ENCODE results near the gene ARL2BP. TPM values are rescaled to one million over a fixed set of nuclear protein-coding genes. Genes with fewer than 3 reads are reported as not detected.
A peak's percentile ranks its signal among the peaks of the same experiment; 100 is the strongest.
"Not testable (repeated sequence)": the region's sequence is repeated elsewhere in the genome, so short reads cannot be mapped to it uniquely, and the experiment has no call there.

The ARL2BP gene
- total RNA-seq, 1 experiment from 2014 or later, result 94.4 TPM

GRCh38 chr16:57273826-57274225 is 28.8 kb downstream of the ARL2BP start:
- Mint-ChIP-seq H3K9me3 (ENCODE audit: unreplicated experiment) (no peaks in the 10 kb centered on the region), H3K4me3 (ENCODE audit: unreplicated experiment) (no peak overlapping the region), H3K27ac (ENCODE audit: low read depth, unreplicated experiment) (no peak overlapping the region), H3K36me3 (ENCODE audit: insufficient read depth, unreplicated experiment) (no peaks in the 10 kb centered on the region), H3K27me3 (ENCODE audit: insufficient read depth, unreplicated experiment) (no peaks in the 10 kb centered on the region), H3K4me1 (ENCODE audit: insufficient read depth, unreplicated experiment) (peaks cover 14% of the 10 kb centered on the region)
- ChIA-PET POLR2A (interaction anchor here (1.1 to 2.4 kb wide), 2 partner anchors 28 to 38 kb away, joined by 3 to 6 read pairs; partner anchors contain the start of gene ARL2BP), CTCF (interaction anchor here (0.6 to 0.9 kb wide), 2 partner anchors 37 to 143 kb away, joined by 3 to 4 read pairs; no protein-coding TSS in a partner anchor)
- no TSS peak for BruUV-seq (replicated peaks)
- intact Hi-C loops (cut with micrococcal nuclease), result no loop called here
- DNase-seq (ENCODE audit: unreplicated experiment), result no peak
- TF ChIP-seq CTCF (IDR thresholded peaks at IDR 0.05; ENCODE audit: unreplicated experiment), result no peak

GRCh38 chr16:57275946-57276345 is 30.9 kb downstream of the ARL2BP start:
- H3K4me1 Mint-ChIP-seq (ENCODE audit: insufficient read depth, unreplicated experiment), result peaks cover 26% of the 10 kb centered on the region
- H3K27me3 Mint-ChIP-seq (ENCODE audit: insufficient read depth, unreplicated experiment); DNase-seq (ENCODE audit: unreplicated experiment); H3K9me3 Mint-ChIP-seq (ENCODE audit: unreplicated experiment); H3K4me3 Mint-ChIP-seq (ENCODE audit: unreplicated experiment); BruUV-seq (replicated peaks); H3K36me3 Mint-ChIP-seq (ENCODE audit: insufficient read depth, unreplicated experiment): not testable (repeated sequence)
- intact Hi-C loops (cut with micrococcal nuclease), result loop anchor here (2.0 kb wide), 2 partner anchors 25 to 31 kb away; partner anchors contain the start of gene ARL2BP
- ChIA-PET POLR2A (interaction anchor here (2.0 to 8.0 kb wide), 4 partner anchors 10 to 32 kb away, joined by 6 to 137 read pairs (median 32); partner anchors contain the start of gene ARL2BP), CTCF (interaction anchor here (0.6 to 1.8 kb wide), 4 partner anchors 9 to 51 kb away, joined by 3 to 6 read pairs (median 3); no protein-coding TSS in a partner anchor)
- peak overlapping the region; percentile 89 for H3K27ac Mint-ChIP-seq (ENCODE audit: low read depth, unreplicated experiment)

GRCh38 chr16:57276596-57276995 is 31.5 kb downstream of the ARL2BP start:
- no peaks in the 10 kb centered on the region for H3K27me3 Mint-ChIP-seq (ENCODE audit: insufficient read depth, unreplicated experiment)
- peaks cover 29% of the 10 kb centered on the region for H3K4me1 Mint-ChIP-seq (ENCODE audit: insufficient read depth, unreplicated experiment)
- H3K36me3 Mint-ChIP-seq (ENCODE audit: insufficient read depth, unreplicated experiment), result no peaks in the 10 kb centered on the region
- intact Hi-C loops (cut with micrococcal nuclease), result loop anchor here (2.0 kb wide), 2 partner anchors 24 to 32 kb away; partner anchors contain the start of gene ARL2BP
- no TSS peak for BruUV-seq (replicated peaks)
- no peaks in the 10 kb centered on the region for H3K9me3 Mint-ChIP-seq (ENCODE audit: unreplicated experiment)
- ChIA-PET POLR2A (interaction anchor here (1.6 to 8.0 kb wide), 7 partner anchors 11 to 170 kb away, joined by 6 to 137 read pairs (median 14); partner anchors contain the start of genes ARL2BP, CIAPIN1 and COQ9), CTCF (interaction anchor here (0.6 to 1.8 kb wide), 4 partner anchors 10 to 52 kb away, joined by 3 to 6 read pairs (median 3); no protein-coding TSS in a partner anchor)
- no peak for TF ChIP-seq CTCF (IDR thresholded peaks at IDR 0.05; ENCODE audit: unreplicated experiment)
- peak overlapping the region; percentile 9 for H3K4me3 Mint-ChIP-seq (ENCODE audit: unreplicated experiment)
- peak; percentile 94 for DNase-seq (ENCODE audit: unreplicated experiment)
- H3K27ac Mint-ChIP-seq (ENCODE audit: low read depth, unreplicated experiment), result peak overlapping the region; percentile 89

- Mint-ChIP-seq H3K27ac (ENCODE audit: low read depth, unreplicated experiment) (peak overlapping the region; percentile 89), H3K36me3 (ENCODE audit: insufficient read depth, unreplicated experiment) (no peaks in the 10 kb centered on the region), H3K9me3 (ENCODE audit: unreplicated experiment) (no peaks in the 10 kb centered on the region), H3K4me3 (ENCODE audit: unreplicated experiment) (peak overlapping the region; percentile 53), H3K27me3 (ENCODE audit: insufficient read depth, unreplicated experiment) (no peaks in the 10 kb centered on the region), H3K4me1 (ENCODE audit: insufficient read depth, unreplicated experiment) (peaks cover 36% of the 10 kb centered on the region)
- peak; percentile 94 for DNase-seq (ENCODE audit: unreplicated experiment)
- TF ChIP-seq CTCF (IDR thresholded peaks at IDR 0.05; ENCODE audit: unreplicated experiment), result no peak
- ChIA-PET CTCF (interaction anchor here (0.6 to 2.0 kb wide), 6 partner anchors 18 to 208 kb away, joined by 3 to 7 read pairs (median 5); no protein-coding TSS in a partner anchor), POLR2A (interaction anchor here (0.6 to 8.0 kb wide), 18 partner anchors 12 to 501 kb away, joined by 3 to 137 read pairs (median 6); partner anchors contain the start of genes ARL2BP, CIAPIN1, COQ9 and HERPUD1)
- no TSS peak for BruUV-seq (replicated peaks)
- intact Hi-C loops (cut with micrococcal nuclease), result loop anchor here (2.0 kb wide), 2 partner anchors 23 to 33 kb away; partner anchors contain the start of gene ARL2BP
These were observed 32.5 kb downstream of the ARL2BP start for GRCh38 chr16:57277586-57277985.
